SK-N-SH treated with all-trans-retinoic acid at 6 μM for 48 hours (cell line): ENCODE data around the gene PGAM4.

Experiments
- BACH2 ChIP-seq: fragments of 250-450 bp; sonication (Bioruptor Pico); IDR thresholded peaks from 2 replicates; pipeline ENCODE4 v1.9.0; 2021; ENCODE audit warnings: mild to moderate bottlenecking, borderline replicate concordance
- CSRNP3 ChIP-seq: fragments of 250-450 bp; sonication (Bioruptor Pico); IDR thresholded peaks from 2 replicates; pipeline ENCODE4 v1.5.1; 2021; ENCODE audit warnings: mild to moderate bottlenecking, moderate library complexity
- OSR1 ChIP-seq: fragments of 250-450 bp; sonication (Bioruptor Pico); IDR thresholded peaks from 2 replicates; pipeline ENCODE4 v1.8.0; 2022; ENCODE audit warnings: moderate library complexity, mild to moderate bottlenecking, inconsistent platforms
- PATZ1 ChIP-seq: fragments of 250-450 bp; sonication (Bioruptor Pico); IDR thresholded peaks from 2 replicates; pipeline ENCODE4 v1.8.0; 2020; ENCODE audit warnings: mild to moderate bottlenecking, moderate library complexity, borderline replicate concordance
- POU6F1 ChIP-seq: fragments of 250-450 bp; sonication (Bioruptor Pico); IDR thresholded peaks from 2 replicates; pipeline ENCODE4 v1.8.0; 2021; ENCODE audit warnings: low read depth, mild to moderate bottlenecking, moderate library complexity, borderline replicate concordance
- PPARA ChIP-seq: fragments of 250-450 bp; sonication (Bioruptor Pico); IDR thresholded peaks from 2 replicates; pipeline ENCODE4 v1.5.0; 2020; ENCODE audit warnings: mild to moderate bottlenecking, borderline replicate concordance
- TSHZ2 ChIP-seq: fragments of 250-450 bp; sonication (Bioruptor Pico); IDR thresholded peaks from 2 replicates; pipeline ENCODE4 v1.5.0; 2020; ENCODE audit warnings: mild to moderate bottlenecking, moderate library complexity
- ZC3H10 ChIP-seq: fragments of 250-450 bp; sonication (Bioruptor Pico); IDR thresholded peaks from 2 replicates; pipeline ENCODE4 v1.5.1; 2021; ENCODE audit warnings: mild to moderate bottlenecking, moderate library complexity
- ZFP3 ChIP-seq: fragments of 250-450 bp; sonication (Bioruptor Pico); IDR thresholded peaks from 2 replicates; pipeline ENCODE4 v1.5.0; 2020; ENCODE audit warnings: mild to moderate bottlenecking, moderate library complexity
- ZFP30 ChIP-seq: fragments of 450-650 bp; formaldehyde crosslinking; IDR thresholded peaks from 2 replicates; pipeline ENCODE4 v1.5.0; 2022; ENCODE audit warnings: mild to moderate bottlenecking, moderate library complexity

GRCh38 chrX:77960567-77960966 lies 8.9 kb downstream of the PGAM4 start:
- TF ChIP-seq POU6F1 (no peak), OSR1 (CRISPR knock-in tag) (no peak), PPARA (CRISPR knock-in tag) (no peak), CSRNP3 (no peak), ZFP30 (CRISPR knock-in tag) (no peak), ZFP3 (no peak), PATZ1 (no peak), ZC3H10 (CRISPR knock-in tag) (no peak), BACH2 (no peak), TSHZ2 (CRISPR knock-in tag) (no peak)
